ENCODE measurements around the gene ABHD2. TPM values are rescaled to one million over a fixed set of nuclear protein-coding genes. Genes with fewer than 3 reads are reported as not detected.

Gene ABHD2
- total RNA-seq, 8 experiments from 2014 or later: 9.9 to 35.4 (median 16.8) TPM

GRCh38 chr15:89174476-89174875 lies 86.2 kb downstream of the ABHD2 start:
- in situ Hi-C loops (cut with MboI; ENCODE audit: low pct_unique_long_range_greater_than_20kb in 2 of 9, low sequenced_read_pairs in 9 of 9, unreplicated experiment in 9 of 9): loop anchor here in 2 of 9 experiments (10.0 to 25.0 kb wide), 3 partner anchors 50 to 120 kb away; no protein-coding TSS in a partner anchor
- 40 to 100% (median 73%) methylated on average over 1 to 5 of the region's 5 CpGs; no CpG with 5 or more reads in 3 of the 10 experiments for WGBS, 10 experiments
- no peak for ATAC-seq (replicated peaks in 6 of 8)
- Histone ChIP-seq H3K4me3 (no peak overlapping the region), H3K27ac (no peak overlapping the region), H3K4me1 (replicated peaks in 1 of 2) (peaks cover 2 to 7% of the 10 kb centered on the region in 2 donors)

- 40 to 100% (median 87%) methylated on average over 1 to 9 of the region's 13 CpGs; no CpG with 5 or more reads in 1 of the 10 experiments for WGBS, 10 experiments
- in situ Hi-C loops (cut with MboI; ENCODE audit: low pct_unique_long_range_greater_than_20kb in 2 of 9, low sequenced_read_pairs in 9 of 9, unreplicated experiment in 9 of 9): loop anchor here in 3 of 9 experiments (10.0 to 25.0 kb wide), 3 partner anchors 51 to 263 kb away; partner anchors contain the start of gene MFGE8 (in 3 of the 3)
- peaks cover 2 to 7% of the 10 kb centered on the region in 2 donors for H3K4me1 ChIP-seq (replicated peaks in 1 of 2)
- H3K27ac ChIP-seq: no peak overlapping the region
- ATAC-seq (replicated peaks in 6 of 8): no peak
- no peak overlapping the region for H3K4me3 ChIP-seq
Measured at GRCh38 chr15:89175617-89176191, 87.4 kb downstream of the ABHD2 start.

- H3K4me1 ChIP-seq (replicated peaks in 1 of 2): peaks cover 7 to 9% of the 10 kb centered on the region in 2 donors
- WGBS, 10 experiments: 80 to 100% (median 91%) methylated on average over 1 to 12 of the region's 12 CpGs
- H3K4me3 ChIP-seq: no peak overlapping the region
- in situ Hi-C loops (cut with MboI; ENCODE audit: low pct_unique_long_range_greater_than_20kb in 2 of 9, low sequenced_read_pairs in 9 of 9, unreplicated experiment in 9 of 9): loop anchor here in 3 of 9 experiments (10.0 to 25.0 kb wide), 3 partner anchors 52 to 265 kb away; partner anchors contain the start of gene MFGE8 (in 3 of the 3)
- ATAC-seq (replicated peaks in 6 of 8): peak in 1 of 8 experiments; percentile 31
- H3K27ac ChIP-seq: no peak overlapping the region
Measured at GRCh38 chr15:89177116-89177515, 88.9 kb downstream of the ABHD2 start.

- in situ Hi-C loops (cut with MboI; ENCODE audit: low pct_unique_long_range_greater_than_20kb in 2 of 9, low sequenced_read_pairs in 9 of 9, unreplicated experiment in 9 of 9): loop anchor here in 3 of 9 experiments (10.0 to 25.0 kb wide), 3 partner anchors 53 to 265 kb away; partner anchors contain the start of gene MFGE8 (in 3 of the 3)
- ATAC-seq (replicated peaks in 6 of 8): peak; percentile 38 to 91 (median 72)
- 0 to 17% (median 4%) methylated on average over 1 to 6 of the region's 6 CpGs; no CpG with 5 or more reads in 1 of the 10 experiments for WGBS, 10 experiments
- Histone ChIP-seq H3K27ac (no peak overlapping the region), H3K4me3 (no peak overlapping the region), H3K4me1 (replicated peaks in 1 of 2) (peaks cover 7 to 9% of the 10 kb centered on the region in 2 donors)
Measured at GRCh38 chr15:89177633-89178306, 89.5 kb downstream of the ABHD2 start.

- in situ Hi-C loops (cut with MboI; ENCODE audit: low pct_unique_long_range_greater_than_20kb in 2 of 9, low sequenced_read_pairs in 9 of 9, unreplicated experiment in 9 of 9): loop anchor here in 3 of 9 experiments (10.0 to 25.0 kb wide), 3 partner anchors 54 to 266 kb away; partner anchors contain the start of gene MFGE8 (in 3 of the 3)
- Histone ChIP-seq H3K27ac (no peak overlapping the region), H3K4me1 (replicated peaks in 1 of 2) (peaks cover 7 to 9% of the 10 kb centered on the region in 2 donors), H3K4me3 (no peak overlapping the region)
- ATAC-seq (replicated peaks in 6 of 8): no peak
- 67 to 100% (median 89%) methylated on average over 1 to 7 of the region's 11 CpGs; no CpG with 5 or more reads in 1 of the 10 experiments for WGBS, 10 experiments
Measured at GRCh38 chr15:89178307-89178977, 90.2 kb downstream of the ABHD2 start.

GRCh38 chr15:89179966-89180875 lies 92.0 kb downstream of the ABHD2 start:
- no peak for ATAC-seq (replicated peaks in 6 of 8)
- in situ Hi-C loops (cut with MboI; ENCODE audit: low pct_unique_long_range_greater_than_20kb in 2 of 9, low sequenced_read_pairs in 9 of 9, unreplicated experiment in 9 of 9): loop anchor here in 4 of 9 experiments (10.0 to 25.0 kb wide), 3 partner anchors 55 to 268 kb away; partner anchors contain the start of gene MFGE8 (in 3 of the 4)
- Histone ChIP-seq H3K4me1 (replicated peaks in 1 of 2) (peaks cover 4 to 9% of the 10 kb centered on the region in 2 donors), H3K27ac (no peak overlapping the region), H3K4me3 (no peak overlapping the region)
- 47 to 100% (median 88%) methylated on average over 1 to 4 of the region's 5 CpGs for WGBS, 10 experiments

GRCh38 chr15:89184357-89184756 lies 96.1 kb downstream of the ABHD2 start:
- ATAC-seq (replicated peaks in 6 of 8): peak in 3 of 8 experiments; percentile 18 to 76 (median 66)
- no peak overlapping the region for H3K4me3 ChIP-seq
- H3K4me1 ChIP-seq (replicated peaks in 1 of 2): peaks cover 0 to 10% of the 10 kb centered on the region in 2 donors
- in situ Hi-C loops (cut with MboI; ENCODE audit: low pct_unique_long_range_greater_than_20kb in 2 of 9, low sequenced_read_pairs in 9 of 9, unreplicated experiment in 9 of 9): loop anchor here in 4 of 9 experiments (10.0 to 25.0 kb wide), 2 partner anchors 130 to 272 kb away; partner anchors contain the start of gene MFGE8 (in 3 of the 4)
- H3K27ac ChIP-seq: no peak overlapping the region
- 0 to 100% (median 76%) methylated on average over 1 to 5 of the region's 6 CpGs; no CpG with 5 or more reads in 3 of the 10 experiments for WGBS, 10 experiments

GRCh38 chr15:89184886-89185526 lies 96.8 kb downstream of the ABHD2 start:
- in situ Hi-C loops (cut with MboI; ENCODE audit: low pct_unique_long_range_greater_than_20kb in 2 of 9, low sequenced_read_pairs in 9 of 9, unreplicated experiment in 9 of 9): loop anchor here in 4 of 9 experiments (10.0 to 25.0 kb wide), 2 partner anchors 130 to 273 kb away; partner anchors contain the start of gene MFGE8 (in 3 of the 4)
- Histone ChIP-seq H3K4me1 (replicated peaks in 1 of 2) (peaks cover 0 to 10% of the 10 kb centered on the region in 2 donors), H3K4me3 (no peak overlapping the region), H3K27ac (no peak overlapping the region)
- ATAC-seq (replicated peaks in 6 of 8): no peak
- 93 to 100% (median 100%) methylated on average over 1 to 9 of the region's 12 CpGs; no CpG with 5 or more reads in 3 of the 10 experiments for WGBS, 10 experiments

GRCh38 chr15:89186803-89187202 lies 98.5 kb downstream of the ABHD2 start:
- Histone ChIP-seq H3K4me1 (replicated peaks in 1 of 2) (peaks cover 0 to 3% of the 10 kb centered on the region in 2 donors), H3K4me3 (no peak overlapping the region), H3K27ac (no peak overlapping the region)
- in situ Hi-C loops (cut with MboI; ENCODE audit: low pct_unique_long_range_greater_than_20kb in 2 of 9, low sequenced_read_pairs in 9 of 9, unreplicated experiment in 9 of 9): loop anchor here in 4 of 9 experiments (10.0 to 25.0 kb wide), 2 partner anchors 132 to 275 kb away; partner anchors contain the start of gene MFGE8 (in 3 of the 4)
- 35 to 100% (median 75%) methylated on average over 1 to 3 of the region's 6 CpGs; no CpG with 5 or more reads in 4 of the 10 experiments for WGBS, 10 experiments
- peak in 2 of 8 experiments; percentile 34 to 54 for ATAC-seq (replicated peaks in 6 of 8)

- in situ Hi-C loops (cut with MboI; ENCODE audit: low pct_unique_long_range_greater_than_20kb in 2 of 9, low sequenced_read_pairs in 9 of 9, unreplicated experiment in 9 of 9): loop anchor here in 4 of 9 experiments (10.0 to 25.0 kb wide), 2 partner anchors 133 to 275 kb away; partner anchors contain the start of gene MFGE8 (in 3 of the 4)
- ATAC-seq (replicated peaks in 6 of 8): no peak
- H3K27ac ChIP-seq: no peak overlapping the region
- WGBS, 10 experiments: 67 to 100% (median 84%) methylated on average over 2 to 9 of the region's 9 CpGs; no CpG with 5 or more reads in 1 of the 10 experiments
- peaks cover 0 to 3% of the 10 kb centered on the region in 2 donors for H3K4me1 ChIP-seq (replicated peaks in 1 of 2)
- H3K4me3 ChIP-seq: no peak overlapping the region
Measured at GRCh38 chr15:89187301-89187985, 99.2 kb downstream of the ABHD2 start.

All from motor neuron (in vitro differentiated cells).